ENCODE data around the gene HDAC4. TPM values are rescaled to one million over a fixed set of nuclear protein-coding genes. Genes with fewer than 3 reads are reported as not detected.
A peak's percentile ranks its signal among the peaks of the same experiment; 100 is the strongest.

HDAC4 gene
- total and polyA plus RNA-seq, 10 of the 15 experiments (the other 5 are each of a cell fraction or from before 2014, with no cell fraction given): 0.22 to 15.7 (median 4.8) TPM

GRCh38 chr2:239381709-239382134 is 19.1 kb downstream of the HDAC4 start (continued):
- TF ChIP-seq PKNOX1 (IDR thresholded peaks at IDR 0.05) (peak; percentile 93), IRF4 (IDR thresholded peaks at IDR 0.05; ENCODE audit: low read depth, low read length) (0 out of 2 replicates have a peak, but pooled peaks have one; percentile 5), BHLHE40 (IDR thresholded peaks at IDR 0.05; ENCODE audit: borderline replicate concordance in 1 of 2, low read depth in 2 of 2, low read length in 1 of 2) (peak in 1 of 2 experiments; percentile 50; a peak in 3 of 4 replicates), HDGF (IDR thresholded peaks at IDR 0.05) (peak; percentile 87), GATAD2B (conservative IDR thresholded peaks at IDR 0.05; ENCODE audit: low read depth) (peak; percentile 28; the same call in 1 of the 2 replicates), PAX5 (IDR thresholded peaks at IDR 0.05; ENCODE audit: borderline replicate concordance, low read depth, low read length) (peak; percentile 18; the same call in 1 of the 2 replicates), BRCA1 (IDR thresholded peaks at IDR 0.05; ENCODE audit: low read depth, low read length) (0 out of 2 replicates have a peak, but pooled peaks have one; percentile 27), KDM1A (IDR thresholded peaks at IDR 0.05; ENCODE audit: borderline replicate concordance) (no peak), PBX3 (IDR thresholded peaks at IDR 0.05; ENCODE audit: insufficient replicate concordance, low read depth, low read length) (peak; percentile 83), MLLT1 (IDR thresholded peaks at IDR 0.05) (peak; percentile 59; the same call in 1 of the 2 replicates), IKZF1 (conservative IDR thresholded peaks at IDR 0.05) (peak; percentile 53; the same call in 1 of the 2 replicates), FOS (IDR thresholded peaks at IDR 0.05; ENCODE audit: borderline replicate concordance, extremely low read depth, insufficient read length) (no peak), CHD2 (IDR thresholded peaks at IDR 0.05; ENCODE audit: borderline replicate concordance, low read depth, low read length) (peak; percentile 45; the same call in 1 of the 2 replicates), BCL11A (IDR thresholded peaks at IDR 0.05; ENCODE audit: low read depth, low read length) (0 out of 2 replicates have a peak, but pooled peaks have one; percentile 30), YY1 (IDR thresholded peaks at IDR 0.05; ENCODE audit: low read depth, low read length) (0 out of 2 replicates have a peak, but pooled peaks have one; percentile 9), RELB (IDR thresholded peaks at IDR 0.05; ENCODE audit: low read depth) (peak; percentile 50; the same call in 1 of the 2 replicates), EP300 (IDR thresholded peaks at IDR 0.05; ENCODE audit: borderline replicate concordance in 1 of 2, control insufficient read depth in 1 of 2, low read depth in 2 of 2, low read length in 2 of 2) (peak in 1 of 2 experiments; percentile 49; a peak in 1 of 4 replicates), LARP7 (IDR thresholded peaks at IDR 0.05) (no peak), RFX5 (IDR thresholded peaks at IDR 0.05; ENCODE audit: low read depth, low read length) (no peak), NBN (IDR thresholded peaks at IDR 0.05) (peak; percentile 68; the same call in 1 of the 2 replicates), SUZ12 (IDR thresholded peaks at IDR 0.05; ENCODE audit: unreplicated experiment) (no peak), ZZZ3 (IDR thresholded peaks at IDR 0.05; ENCODE audit: control insufficient read depth, insufficient read length, low read depth) (no peak)

All from GM12878 (cell line).